Middle frontal gyrus (tissue), 1 donor: ENCODE data around the gene NTRK3.

Experiments used
- DNase-seq: peaks from one replicate; pipeline ENCODE4 v3.0.0-alpha.2; 2015; ENCODE audit warnings: low spot score; ENCODE audit errors: extremely low spot score

Gene NTRK3

GRCh38 chr15:88187195-88187594 lies 69.3 kb downstream of the NTRK3 start:
- no peak for DNase-seq

- DNase-seq, result no peak
These were observed 71.0 kb downstream of the NTRK3 start for GRCh38 chr15:88185584-88185983.

- no peak for DNase-seq
These were observed 74.9 kb downstream of the NTRK3 start for GRCh38 chr15:88181613-88182012.

- DNase-seq, result no peak
These were observed 77.0 kb downstream of the NTRK3 start for GRCh38 chr15:88179562-88179961.

GRCh38 chr15:88178631-88179030 lies 77.9 kb downstream of the NTRK3 start:
- DNase-seq, result no peak

GRCh38 chr15:88177451-88177850 lies 79.1 kb downstream of the NTRK3 start:
- DNase-seq, result no peak

GRCh38 chr15:88174571-88174970 lies 82.0 kb downstream of the NTRK3 start:
- no peak for DNase-seq

- no peak for DNase-seq
These were observed 90.2 kb downstream of the NTRK3 start for GRCh38 chr15:88166082-88166993.

- DNase-seq, result no peak
These were observed 94.9 kb downstream of the NTRK3 start for GRCh38 chr15:88161636-88162035.

- no peak for DNase-seq
These were observed 101.2 kb downstream of the NTRK3 start for GRCh38 chr15:88155310-88155709.

GRCh38 chr15:88152672-88153071 lies 103.9 kb downstream of the NTRK3 start:
- DNase-seq, result no peak

GRCh38 chr15:88147760-88148159 lies 108.8 kb downstream of the NTRK3 start:
- no peak for DNase-seq

- DNase-seq, result no peak
These were observed 111.5 kb downstream of the NTRK3 start for GRCh38 chr15:88144921-88145653.

GRCh38 chr15:88142121-88142520 lies 114.4 kb downstream of the NTRK3 start:
- no peak for DNase-seq

- DNase-seq, result no peak
These were observed 115.2 kb downstream of the NTRK3 start for GRCh38 chr15:88141269-88141889.

- DNase-seq, result no peak
These were observed 116.1 kb downstream of the NTRK3 start for GRCh38 chr15:88140398-88140797.

GRCh38 chr15:88139936-88140335 lies 116.6 kb downstream of the NTRK3 start:
- DNase-seq, result no peak

- DNase-seq, result no peak
These were observed 122.7 kb downstream of the NTRK3 start for GRCh38 chr15:88133795-88134194.

- DNase-seq, result no peak
These were observed 124.0 kb downstream of the NTRK3 start for GRCh38 chr15:88132499-88132898.

GRCh38 chr15:88131937-88132336 lies 124.6 kb downstream of the NTRK3 start:
- no peak for DNase-seq

- no peak for DNase-seq
These were observed 129.1 kb downstream of the NTRK3 start for GRCh38 chr15:88127432-88127790.
